ENCODE measurements around the gene DGCR2.
"Not testable (repeated sequence)": the region's sequence is repeated elsewhere in the genome, so short reads cannot be mapped to it uniquely, and the experiment has no call there.

The DGCR2 gene

DNA sequence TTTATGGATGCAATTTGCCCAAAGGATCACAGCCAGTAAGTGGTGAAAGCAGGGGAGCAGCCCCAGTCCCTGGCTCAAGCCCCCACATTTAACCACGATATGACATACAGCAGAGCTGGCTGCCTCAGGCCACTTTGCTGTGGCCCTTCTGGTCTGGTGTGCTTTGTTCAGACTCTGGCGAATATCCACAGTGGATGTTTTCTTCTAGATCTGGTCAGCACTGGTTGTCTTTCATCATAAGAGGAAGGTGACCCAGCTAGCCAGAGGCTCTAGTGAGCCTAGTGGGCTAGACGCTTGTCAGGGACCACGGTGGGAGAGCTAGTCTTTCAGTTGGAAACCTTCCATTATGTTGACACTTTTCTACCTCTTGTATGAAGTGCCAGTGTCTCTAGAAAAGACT is 42.5 kb downstream of the DGCR2 start:
- no peak for DNase-seq

DNA sequence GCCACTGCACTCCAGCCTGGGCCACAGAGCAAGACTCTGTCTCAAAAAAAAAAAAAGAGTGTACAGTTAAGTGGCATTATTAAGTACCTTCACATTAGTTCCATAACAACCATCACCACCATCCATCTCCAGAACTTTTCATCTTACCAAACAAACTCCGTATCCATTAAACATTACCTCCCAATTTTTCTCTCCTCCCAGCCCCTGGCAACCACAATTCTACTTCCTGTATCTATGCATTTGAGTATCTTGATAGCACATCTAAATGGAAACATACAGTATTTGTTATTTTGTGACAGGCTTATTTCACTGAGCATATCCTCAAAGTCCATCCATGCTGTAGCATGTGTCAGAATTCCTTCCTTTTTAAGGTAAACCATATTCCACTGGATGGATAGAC is 46.8 kb downstream of the DGCR2 start:
- no peak for DNase-seq

DNA sequence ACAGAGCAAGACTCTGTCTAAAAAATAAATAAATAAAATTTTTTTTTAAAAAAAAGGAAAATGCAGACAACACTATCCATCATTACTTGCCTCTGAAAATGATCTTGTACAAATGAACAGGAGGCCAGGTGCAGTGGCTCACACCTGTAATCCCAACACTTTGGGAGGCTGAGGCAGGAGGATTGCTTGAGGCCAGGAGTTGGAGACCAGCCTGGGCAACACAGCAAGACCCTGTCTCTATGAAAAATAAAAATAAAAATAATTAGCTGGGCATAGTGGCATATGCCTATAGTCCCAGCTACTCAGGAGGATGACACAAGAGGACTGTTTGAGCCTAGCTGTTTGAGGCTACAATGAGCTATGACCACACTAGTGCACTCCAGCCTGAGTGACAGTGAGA is 49.4 kb downstream of the DGCR2 start:
- DNase-seq: not testable (repeated sequence)

DNA sequence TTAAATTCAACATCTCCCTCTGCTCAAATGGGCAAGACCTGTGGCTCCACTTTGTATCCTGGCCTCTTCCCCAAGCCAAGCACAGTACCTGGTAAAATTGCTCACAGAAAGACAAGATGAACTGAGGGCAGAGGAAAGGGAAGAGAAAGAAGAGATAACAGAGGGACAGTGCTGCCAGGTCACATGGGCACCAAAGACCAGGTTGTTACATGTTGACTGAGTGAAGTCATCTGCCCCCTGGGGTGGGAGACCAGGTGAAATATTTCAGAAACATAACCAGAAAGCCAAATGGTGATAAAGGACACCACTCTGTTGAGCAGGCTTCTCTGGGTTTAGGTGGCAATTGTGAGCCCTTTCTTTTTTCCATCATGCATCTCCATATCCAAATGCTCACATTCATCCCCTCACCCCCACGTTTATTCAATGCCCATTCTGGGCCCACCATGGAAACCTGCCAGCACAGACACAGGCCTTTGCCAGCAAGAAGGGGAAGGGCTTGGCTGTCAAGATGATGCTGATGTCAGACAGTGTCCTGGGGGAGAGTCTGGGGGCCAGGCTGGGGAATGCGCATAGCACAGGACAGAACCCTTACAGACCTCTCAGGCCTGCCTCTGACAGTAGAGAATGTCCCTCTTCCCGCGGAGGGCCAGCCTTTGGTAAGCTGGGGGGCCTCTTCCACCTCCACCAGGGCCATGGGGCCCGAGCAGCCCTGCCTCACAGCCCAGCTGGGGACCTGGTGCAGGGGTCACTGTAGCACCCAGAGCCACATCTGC is 51.6 kb downstream of the DGCR2 start:
- DNase-seq: no peak

DNA sequence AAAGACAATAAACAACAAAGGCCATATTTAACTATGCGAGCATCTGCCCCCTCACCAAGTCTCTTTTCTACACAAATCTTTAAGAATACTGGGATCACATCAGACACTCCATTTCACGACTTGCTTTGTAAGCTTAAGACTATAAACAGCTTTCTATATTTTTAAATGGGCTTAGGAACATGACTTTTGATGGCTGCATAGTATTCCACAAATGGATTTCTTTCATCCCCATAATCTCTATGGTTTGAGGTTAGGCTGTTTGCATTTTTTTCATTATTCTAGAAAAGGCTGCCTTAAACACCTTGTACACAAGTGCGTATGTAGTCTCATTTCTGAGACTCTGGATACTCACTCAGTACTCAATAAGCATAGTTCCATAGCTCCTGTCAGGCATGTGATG is 52.8 kb downstream of the DGCR2 start:
- no peak for DNase-seq

DNA sequence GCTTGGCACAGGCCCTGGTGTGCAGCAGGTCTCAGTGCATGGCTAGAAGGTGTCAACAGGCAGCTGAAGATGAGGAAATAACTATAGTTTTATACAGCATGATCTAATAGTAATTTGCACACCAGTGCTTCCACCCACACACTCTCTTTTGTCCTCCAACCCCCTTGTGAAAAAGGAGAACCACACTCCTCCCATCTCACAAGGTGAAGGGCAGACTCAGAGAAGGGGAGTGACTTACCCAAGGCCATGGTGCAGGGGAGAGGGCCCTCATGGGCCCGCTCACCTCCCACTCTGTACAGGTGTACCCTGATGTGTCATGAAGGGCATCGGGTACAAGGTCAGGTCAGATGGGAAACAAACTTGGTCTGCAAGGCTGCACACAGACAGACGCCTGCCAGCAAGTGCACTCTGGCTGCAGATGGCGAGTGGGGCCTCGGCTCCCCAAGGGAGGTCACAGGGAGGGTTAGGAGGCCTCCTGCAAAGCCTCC is 53.4 kb downstream of the DGCR2 start:
- DNase-seq: no peak

DNA sequence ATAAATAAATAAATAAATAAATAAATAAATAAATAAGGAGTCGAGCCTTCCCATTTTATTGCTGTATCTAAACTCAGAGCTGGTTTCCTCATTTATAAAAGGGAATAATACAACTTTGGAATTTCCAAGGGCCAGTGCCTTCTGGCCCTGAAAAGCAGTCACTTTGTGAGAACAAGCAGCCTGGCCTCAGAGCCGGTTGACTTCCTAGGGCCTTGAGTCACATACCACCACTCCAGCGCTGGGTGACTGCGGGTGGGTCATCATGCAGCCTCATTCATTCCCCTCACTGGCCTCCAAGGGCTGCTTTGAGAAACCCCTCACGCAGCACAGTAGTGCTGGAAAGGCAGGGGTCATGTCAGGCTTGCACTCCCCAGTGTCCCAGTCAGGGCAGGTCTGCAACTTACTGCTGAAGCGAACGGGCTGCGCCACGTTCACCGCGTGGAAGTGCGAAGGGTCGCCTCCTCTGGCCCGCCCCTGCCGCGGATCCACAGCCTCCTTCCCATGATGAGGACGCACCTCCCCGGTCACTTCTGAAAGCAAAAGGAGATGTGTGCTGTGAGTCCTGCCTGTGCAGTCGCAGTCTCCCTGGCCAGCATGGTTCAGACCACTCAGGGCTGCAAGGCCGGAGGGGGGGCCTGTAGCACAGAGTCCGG is 54.4 kb downstream of the DGCR2 start:
- no peak for DNase-seq

DNA sequence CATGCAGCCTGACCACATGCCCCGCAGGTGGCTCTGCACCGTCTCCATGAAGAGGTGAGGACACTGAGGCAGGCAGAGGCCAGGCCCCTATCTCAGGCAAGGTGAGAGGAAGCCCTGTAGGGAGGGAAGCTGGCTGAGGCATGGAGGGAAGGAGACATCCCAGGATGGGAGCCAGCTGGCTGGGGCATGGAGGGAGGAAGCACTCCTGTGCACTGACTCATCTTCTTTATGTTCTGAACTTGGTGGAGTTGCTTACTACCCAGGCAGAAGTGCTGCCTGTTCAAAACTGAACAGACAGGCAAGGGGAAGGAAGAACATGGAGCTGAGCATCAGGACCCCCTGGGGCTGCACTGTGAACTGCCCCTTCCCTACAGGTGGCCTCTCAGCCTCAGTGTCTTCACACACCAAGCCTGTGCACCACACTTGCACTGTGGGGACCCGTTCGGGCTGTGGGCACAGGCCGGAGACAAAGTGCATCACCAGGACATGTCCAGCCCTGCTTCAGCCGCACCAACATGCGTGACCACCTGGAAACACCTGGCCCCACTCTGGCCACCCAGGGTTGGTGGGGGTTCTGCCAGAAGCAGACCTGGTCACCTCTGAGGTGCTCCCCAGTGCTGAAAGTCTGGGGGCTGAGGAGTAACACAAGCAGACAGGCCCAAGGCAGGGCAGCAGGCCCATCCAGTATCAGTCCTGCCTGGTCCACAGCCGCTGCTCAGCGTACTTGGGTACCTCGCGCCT is 55.5 kb downstream of the DGCR2 start:
- no peak for DNase-seq

DNA sequence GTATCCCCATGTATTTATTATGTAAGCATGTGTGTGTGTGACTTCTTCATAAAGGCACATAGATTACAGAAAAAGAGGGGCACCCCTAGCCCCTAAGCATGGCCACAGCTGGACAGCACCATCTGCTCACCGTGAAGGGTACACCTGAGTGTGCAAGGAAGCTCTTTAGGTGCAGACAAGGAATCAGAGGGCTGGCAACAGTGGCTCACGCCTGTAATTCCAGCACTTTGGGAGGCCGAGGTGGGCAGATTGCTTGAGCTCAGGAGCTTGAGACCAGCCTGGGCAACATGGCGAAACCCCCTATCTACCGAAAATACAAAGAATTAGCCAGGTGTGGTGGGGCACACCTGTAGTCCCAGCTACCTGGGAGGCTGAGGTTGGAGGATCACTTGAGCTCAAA is 56.3 kb downstream of the DGCR2 start:
- DNase-seq: no peak

DNA sequence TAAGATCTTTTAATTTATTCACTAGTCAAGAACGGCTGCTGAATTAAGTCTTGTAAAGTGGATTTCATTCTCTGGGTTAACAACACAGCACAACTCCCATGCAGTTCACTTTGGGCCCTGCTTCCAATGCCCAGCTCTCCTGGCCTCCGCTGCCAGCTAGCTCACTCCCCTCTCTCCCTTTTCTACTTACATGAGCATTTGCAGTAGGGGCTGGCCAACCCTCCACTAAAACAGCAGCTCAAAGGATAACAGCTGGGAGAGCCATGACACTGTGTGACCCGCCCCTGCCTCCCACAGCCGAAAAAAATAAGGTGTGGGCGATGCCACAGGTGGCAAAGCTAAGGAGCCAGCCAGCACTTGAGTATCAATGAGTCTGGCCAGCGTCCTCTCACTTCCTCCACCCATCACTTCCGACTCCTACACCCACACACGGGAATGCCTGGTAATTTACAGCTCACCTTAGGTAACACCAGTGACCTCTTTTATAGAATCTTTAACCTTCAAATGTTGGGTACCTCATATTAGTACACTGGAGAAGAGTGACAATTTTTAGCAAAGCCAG is 56.8 kb downstream of the DGCR2 start:
- no peak for DNase-seq

DNA sequence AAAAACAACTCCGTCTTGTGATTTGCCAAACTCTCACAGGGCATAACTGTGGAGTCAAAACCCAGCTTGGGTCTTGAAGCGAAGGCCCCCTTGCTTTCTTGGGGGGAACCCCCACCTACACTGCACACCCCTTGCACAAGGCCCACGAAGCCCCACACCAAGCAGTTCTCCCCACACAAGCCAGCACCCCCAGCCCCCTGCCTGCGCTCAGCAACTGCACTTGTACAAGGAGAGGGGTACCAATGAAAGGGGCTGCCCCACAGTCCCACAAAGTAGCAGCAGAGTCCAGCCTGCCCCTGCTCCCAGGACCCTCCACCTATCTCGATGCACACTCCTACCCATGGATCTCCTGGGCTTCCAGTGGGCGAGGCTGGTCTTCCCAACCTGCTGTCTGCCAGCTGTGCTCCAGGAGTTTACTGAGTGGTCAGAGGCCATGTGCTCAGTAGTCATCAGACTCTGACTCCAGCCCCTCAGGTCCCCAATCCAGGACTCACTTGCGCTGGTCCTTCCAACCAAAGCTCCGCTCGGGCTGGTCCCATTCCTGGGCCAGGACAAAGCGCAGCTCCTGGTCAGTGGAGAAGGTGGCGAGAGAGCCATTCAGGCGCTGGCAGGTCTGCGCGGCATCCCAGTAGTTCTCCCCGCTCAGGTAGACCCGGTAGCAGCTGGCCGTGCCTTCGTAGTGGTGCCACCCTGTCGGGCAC is 57.7 kb downstream of the DGCR2 start:
- DNase-seq: no peak

DNA sequence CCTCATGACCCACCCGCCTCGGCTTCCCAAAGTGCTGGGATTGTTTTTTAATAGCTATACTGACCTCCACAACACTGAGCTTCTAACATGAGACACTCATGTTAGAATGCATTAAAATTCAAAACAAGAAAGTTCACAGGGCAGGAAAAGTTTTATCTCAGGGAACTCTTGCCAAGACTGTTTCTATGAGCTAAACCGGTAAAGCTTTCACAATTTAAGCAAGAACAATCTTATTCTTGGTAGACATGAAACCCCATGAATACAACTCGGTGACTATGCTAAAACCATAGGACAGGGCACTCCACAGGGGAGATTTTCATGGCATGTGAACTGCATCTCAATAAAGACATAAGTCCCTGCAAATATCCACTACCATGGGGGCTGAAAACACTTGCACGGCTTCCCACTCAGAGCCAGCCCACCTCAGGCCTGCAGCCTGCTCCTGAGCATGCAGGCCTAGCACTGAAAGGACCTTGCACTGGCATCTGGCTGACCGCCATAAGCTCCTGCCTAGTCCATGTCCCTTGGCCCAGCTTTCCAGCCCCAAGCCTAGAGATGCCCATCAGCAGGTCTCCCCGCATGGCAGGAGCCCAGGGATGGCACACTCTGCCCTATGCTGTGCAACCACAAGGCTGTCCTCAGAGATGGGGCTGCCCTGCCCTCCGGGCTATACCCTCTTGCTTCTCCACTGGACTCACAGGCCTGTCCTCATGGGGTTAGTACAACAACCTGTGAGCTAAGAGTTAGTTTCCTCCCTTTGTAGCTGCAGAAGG is 58.4 kb downstream of the DGCR2 start:
- DNase-seq: no peak

DNA sequence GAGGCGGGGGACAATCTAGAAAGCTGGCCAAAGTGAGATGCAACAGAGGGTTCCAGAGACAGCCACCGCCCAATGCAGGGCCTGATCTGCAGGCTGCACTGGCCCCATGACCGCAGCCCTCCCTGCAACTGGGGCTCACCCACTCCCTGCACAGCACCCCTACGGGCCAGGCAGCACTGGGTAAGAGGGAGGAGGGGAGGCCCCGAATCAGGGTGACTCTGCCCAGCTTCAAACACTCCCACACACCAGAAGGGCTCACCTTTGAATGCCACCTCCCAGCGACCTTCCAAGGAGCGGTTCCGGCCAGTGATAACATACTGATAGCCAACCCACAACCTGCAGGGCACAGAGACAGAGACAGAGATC is 59.3 kb downstream of the DGCR2 start:
- no peak for DNase-seq

DNA sequence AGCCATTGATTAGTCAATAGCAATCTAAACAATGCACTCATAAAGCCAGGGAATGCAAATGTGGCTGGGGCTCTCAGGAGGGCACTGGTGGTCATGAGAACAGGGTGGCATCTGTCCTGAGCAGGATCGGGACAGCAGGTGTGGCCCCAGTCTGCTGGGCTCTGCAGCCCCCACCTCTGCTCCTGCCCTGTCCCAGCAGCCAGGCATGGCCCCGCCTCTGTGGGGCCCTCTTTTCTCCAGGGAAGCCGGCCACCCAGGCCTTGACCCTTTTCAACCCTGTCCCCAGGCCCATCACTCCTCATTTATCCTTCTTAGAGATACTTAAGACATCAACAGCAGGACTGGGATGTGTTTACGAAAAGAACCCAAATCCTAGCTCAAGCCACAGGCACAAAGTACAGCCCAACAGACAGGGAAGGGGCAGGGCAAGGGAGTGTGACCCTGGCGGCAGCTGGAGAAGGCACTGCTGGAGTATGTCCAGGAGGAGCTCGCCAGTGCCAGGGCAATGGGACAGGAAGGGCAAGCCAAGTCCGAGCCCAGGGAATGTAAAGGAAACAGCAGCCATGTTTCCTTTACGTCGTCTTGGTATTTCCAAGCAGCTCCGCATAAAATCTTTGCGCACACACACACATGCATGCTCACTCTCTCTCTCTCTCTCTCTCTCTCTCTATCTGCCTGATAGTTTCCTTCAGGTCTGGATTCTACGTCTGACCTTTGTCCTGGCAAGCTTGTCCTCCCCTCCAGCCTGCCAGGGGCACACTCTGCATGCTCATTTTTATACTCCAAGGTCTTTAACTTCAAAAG is 59.9 kb downstream of the DGCR2 start:
- no peak for DNase-seq

DNA sequence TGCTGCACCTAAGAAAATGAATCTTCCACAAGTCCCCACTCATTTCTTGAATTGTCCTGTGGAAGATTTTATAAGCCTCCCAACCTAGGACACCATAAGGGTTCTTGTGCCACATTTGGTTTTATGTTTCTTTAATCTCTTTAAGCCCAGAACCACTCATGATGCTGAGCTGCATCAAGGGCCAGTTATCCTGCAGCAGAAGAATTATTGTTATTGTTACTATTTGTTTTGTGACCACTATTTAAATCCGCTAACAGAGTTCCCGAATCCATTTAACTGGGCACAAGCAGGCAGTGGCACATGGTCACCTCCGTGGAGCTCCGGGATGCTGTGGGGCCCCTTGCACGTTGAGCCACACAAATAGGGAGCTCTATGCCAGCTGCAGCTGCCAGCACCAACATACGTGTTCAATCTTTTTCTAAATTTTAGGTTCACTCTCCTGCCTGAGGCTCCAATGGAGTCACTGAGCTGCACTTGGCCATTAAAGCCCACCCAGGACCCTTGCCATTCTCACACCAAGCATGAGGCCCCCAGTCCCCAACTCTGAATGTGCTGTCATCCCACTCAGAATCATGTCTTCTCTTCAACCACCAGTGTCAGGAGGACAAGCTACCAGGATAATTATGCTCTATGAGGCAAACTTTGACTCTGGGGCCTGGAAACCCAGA is 60.6 kb downstream of the DGCR2 start:
- no peak for DNase-seq

DNA sequence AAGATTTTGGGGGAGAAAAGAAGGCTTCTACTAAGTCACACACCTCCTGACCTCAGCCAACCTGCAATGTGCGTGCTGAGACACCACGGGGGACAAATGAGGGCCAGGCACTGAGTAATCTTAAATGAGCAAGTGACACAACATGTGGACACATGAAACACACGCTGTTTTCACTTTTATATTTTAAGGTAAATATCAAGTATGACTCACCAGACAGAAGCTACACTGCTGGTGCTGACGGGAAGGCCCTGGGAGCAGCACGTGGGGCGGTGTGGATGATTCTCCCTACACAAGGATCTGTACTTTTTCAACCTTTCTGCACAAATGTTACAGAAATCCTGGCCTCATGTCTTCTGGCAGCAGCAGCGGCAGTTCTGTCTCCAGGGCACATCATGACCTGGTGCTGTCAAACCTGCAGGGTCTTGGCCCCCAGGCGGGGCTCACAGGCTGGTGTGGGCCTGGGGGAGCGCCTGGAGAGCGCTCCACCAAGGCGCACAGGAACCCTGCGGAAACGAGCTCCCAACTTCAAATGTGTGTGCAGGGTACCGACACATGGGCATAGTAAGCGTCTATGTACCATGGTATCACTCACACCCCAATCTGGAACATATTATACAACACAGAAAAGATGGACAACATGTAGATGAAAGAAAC is 61.7 kb downstream of the DGCR2 start:
- DNase-seq: no peak

DNA sequence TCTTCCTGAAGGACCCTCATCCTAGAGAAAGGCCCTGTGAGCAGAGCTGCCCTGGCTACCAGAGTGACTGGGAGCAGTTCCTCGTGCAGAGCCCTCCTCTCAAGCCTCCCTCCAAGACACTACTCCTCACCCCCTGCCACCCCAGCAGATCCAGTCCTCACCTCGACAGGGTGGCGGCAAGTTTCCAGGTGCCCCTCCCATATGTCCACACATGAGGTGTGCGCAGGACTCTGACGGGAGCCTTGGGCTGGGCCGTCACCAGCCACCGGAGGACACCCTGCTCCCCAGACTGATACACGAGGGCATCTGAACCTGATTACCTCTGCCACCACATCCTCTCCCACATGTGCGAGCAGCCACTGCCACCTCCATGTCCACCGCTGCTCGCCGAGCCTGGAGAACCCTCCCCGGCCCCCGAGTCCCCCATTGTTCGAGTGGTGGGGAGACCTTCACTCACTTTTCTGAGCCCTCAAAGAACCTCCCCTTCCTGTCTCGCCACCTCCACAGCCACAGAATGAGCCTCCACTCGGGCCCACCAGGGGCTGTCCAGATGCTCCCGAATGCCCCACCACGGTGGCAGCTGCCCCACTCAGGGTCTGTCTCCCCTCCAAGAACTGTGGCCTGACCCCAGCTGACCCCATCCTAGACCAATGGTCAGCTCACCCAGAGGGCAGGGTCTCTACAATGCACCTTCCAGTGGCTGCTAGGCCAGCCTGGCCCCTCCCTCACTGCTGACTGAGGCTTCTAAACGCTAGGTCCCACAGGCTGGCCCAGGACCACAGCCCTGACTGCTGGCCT is 62.5 kb downstream of the DGCR2 start:
- DNase-seq: no peak

DNA sequence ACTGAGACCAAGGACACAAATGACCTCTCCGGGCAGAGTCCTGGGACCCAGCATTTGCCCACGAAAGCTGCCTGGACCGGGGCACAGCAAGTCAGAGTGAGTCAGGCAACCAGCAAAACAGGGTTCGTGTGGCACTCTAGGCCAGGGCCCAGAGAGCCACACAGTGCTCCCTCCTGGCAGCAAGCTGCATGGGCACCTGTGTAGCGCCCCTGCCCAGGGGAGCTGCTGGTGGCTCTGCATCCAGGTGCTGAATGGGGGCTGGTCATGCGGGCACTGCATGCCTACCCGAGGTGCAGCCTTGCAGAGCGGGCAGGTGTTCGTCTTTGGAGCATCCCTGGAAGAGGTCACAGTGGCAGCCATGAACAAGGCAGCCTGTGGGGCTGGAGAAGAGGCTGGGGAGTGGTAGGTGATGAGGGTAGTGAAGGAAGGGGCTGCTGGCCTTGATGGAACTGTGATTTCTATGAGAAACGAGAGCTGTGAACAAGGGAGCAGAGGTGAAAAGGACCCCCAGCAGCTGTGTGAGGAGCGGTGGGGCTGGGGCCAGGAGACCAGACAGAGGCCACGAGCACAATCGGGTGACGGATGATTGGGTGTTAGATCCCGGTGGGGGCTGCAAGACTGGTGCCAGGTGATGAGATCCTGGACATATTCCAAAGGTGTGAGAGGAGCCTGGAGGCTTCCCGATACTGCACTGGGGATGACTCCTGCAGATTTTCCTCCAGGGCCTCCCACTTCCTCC is 63.3 kb downstream of the DGCR2 start:
- no peak for DNase-seq
